BE2C (cell line): Measurements from ENCODE around the gene RILP.
"Not testable (repeated sequence)": the region's sequence is repeated elsewhere in the genome, so short reads cannot be mapped to it uniquely, and the experiment has no call there.

Source experiments
- DNase-seq: peaks from one replicate; pipeline ENCODE4 v3.0.0-alpha.2; 2020
- H3K27me3 ChIP-seq: fragments of 250-450 bp; sonication (Bioruptor Pico); 2 replicates; pipeline ENCODE4 v1.5.1; 2020; ENCODE audit warnings: mild to moderate bottlenecking
- H3K36me3 ChIP-seq: fragments of 250-450 bp; sonication (Bioruptor Pico); 2 replicates; pipeline ENCODE4 v1.5.1; 2020; ENCODE audit warnings: mild to moderate bottlenecking
- H3K4me1 ChIP-seq: fragments of 250-450 bp; sonication (Bioruptor Pico); 2 replicates; pipeline ENCODE4 v1.5.1; 2020
- H3K4me3 ChIP-seq: 2 replicates; pipeline ENCODE4 v1.5.1; 2011; ENCODE audit warnings: low read depth, low read length
- H3K9me3 ChIP-seq: fragments of 250-450 bp; sonication (Bioruptor Pico); 2 replicates; pipeline ENCODE4 v1.5.1; 2020
- CTCF ChIP-seq: IDR thresholded peaks from 2 replicates; pipeline ENCODE4 v1.5.1; 2012; ENCODE audit warnings: mild to moderate bottlenecking, low read depth, low read length

The RILP gene

GRCh38 chr17:1661045-1661444 is 11.4 kb upstream of the RILP start:
- Histone ChIP-seq H3K27me3 (no peaks in the 10 kb centered on the region), H3K9me3 (no peaks in the 10 kb centered on the region), H3K4me3 (no peak overlapping the region), H3K4me1 (no peaks in the 10 kb centered on the region), H3K36me3 (peaks cover 56% of the 10 kb centered on the region)
- no peak for DNase-seq
- no peak for TF ChIP-seq CTCF

- Histone ChIP-seq H3K9me3 (no peaks in the 10 kb centered on the region), H3K27me3 (no peaks in the 10 kb centered on the region), H3K36me3 (peaks cover 71% of the 10 kb centered on the region), H3K4me3 (no peak overlapping the region), H3K4me1 (no peaks in the 10 kb centered on the region)
- DNase-seq = no peak
- no peak for TF ChIP-seq CTCF
Observed at GRCh38 chr17:1658100-1658499, 8.4 kb upstream of the RILP start.

GRCh38 chr17:1653735-1654134 is 4.1 kb upstream of the RILP start:
- Histone ChIP-seq H3K9me3 (no peaks in the 10 kb centered on the region), H3K36me3 (peaks cover 66% of the 10 kb centered on the region), H3K4me3 (no peak overlapping the region), H3K27me3 (no peaks in the 10 kb centered on the region), H3K4me1 (no peaks in the 10 kb centered on the region)
- no peak for TF ChIP-seq CTCF
- no peak for DNase-seq

DNA sequence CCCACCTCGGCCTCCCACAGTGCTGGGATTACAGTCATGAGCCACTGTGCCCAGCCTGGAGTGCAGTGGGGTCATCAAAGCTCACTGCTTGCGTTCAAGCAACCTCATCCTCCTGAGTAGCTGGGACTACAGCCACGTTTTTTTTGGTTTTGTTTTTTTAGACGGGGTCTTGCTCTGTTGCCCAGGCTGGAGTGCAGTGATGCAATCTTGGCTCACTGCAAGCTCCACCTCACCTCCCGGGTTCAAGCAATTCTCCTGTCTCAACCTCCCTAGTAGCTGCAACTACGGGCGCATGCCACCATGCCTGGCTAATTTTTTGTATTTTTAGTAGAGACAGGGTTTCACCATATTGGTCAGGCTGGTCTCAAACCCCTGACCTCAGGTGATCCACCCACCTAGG is 3.1 kb upstream of the RILP start:
- H3K4me3 ChIP-seq, H3K27me3 ChIP-seq, H3K9me3 ChIP-seq, DNase-seq, H3K4me1 ChIP-seq: not testable (repeated sequence)
- peaks cover 57% of the 10 kb centered on the region for H3K36me3 ChIP-seq

GRCh38 chr17:1651559-1651844 is 1.8 kb upstream of the RILP start:
- no peaks in the 10 kb centered on the region for H3K9me3 ChIP-seq
- no peak overlapping the region for H3K4me3 ChIP-seq
- H3K4me1 ChIP-seq = no peaks in the 10 kb centered on the region
- no peak for TF ChIP-seq CTCF
- DNase-seq = no peak
- H3K27me3 ChIP-seq = no peaks in the 10 kb centered on the region
- H3K36me3 ChIP-seq = peaks cover 51% of the 10 kb centered on the region

DNA sequence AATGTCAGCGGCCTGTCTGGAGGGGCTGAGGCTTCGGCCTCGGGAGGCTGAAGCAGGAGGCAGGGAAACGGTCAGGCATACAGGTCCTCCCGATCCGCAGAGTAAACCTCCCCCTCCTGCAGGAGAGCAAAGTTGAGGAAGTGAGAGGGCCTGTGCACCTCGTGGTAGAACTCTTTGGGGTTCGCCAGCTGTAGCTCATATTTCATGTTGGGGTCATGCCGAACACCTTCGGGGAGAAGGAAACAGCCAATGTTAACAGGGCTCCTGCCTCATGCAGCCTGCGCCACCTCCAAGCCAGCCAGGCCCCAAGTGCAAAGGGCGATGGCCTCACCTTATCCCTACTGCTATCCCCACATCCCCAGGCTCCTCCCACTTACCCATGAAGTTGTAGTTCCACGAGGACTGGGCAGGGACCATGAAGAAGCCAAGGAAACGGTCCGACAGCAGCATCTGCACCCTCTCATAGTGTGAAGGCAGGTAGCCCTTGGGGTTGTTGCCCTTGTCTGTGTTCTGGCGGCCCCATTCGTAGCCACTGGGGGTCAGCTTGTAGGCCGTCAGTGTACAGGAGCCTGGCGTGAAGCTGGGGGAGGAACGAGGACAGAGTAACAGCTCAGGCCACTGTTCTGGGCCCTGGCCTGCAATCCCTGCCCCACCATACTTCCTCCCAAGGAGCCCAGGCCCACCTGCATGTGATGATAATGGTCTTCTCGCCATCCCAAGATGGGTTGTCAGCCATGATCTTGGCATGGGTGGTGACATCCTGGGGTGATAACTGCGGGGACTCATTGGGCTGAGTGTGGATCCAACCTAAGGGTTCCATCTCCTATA is 1.3 kb upstream of the RILP start:
- Histone ChIP-seq H3K4me3 (no peak overlapping the region), H3K27me3 (no peaks in the 10 kb centered on the region), H3K4me1 (no peaks in the 10 kb centered on the region), H3K36me3 (peaks cover 45% of the 10 kb centered on the region), H3K9me3 (no peaks in the 10 kb centered on the region)
- no peak for TF ChIP-seq CTCF
- no peak for DNase-seq
